Vagina (tissue), 2 donors: ENCODE data around the gene ADAM33.

Experiments
- CTCF ChIP-seq, 3 experiments: fragments of 450-650 bp in 2 of 3; fragments of 200-600 bp in 1 of 3; sonication (generic) in 1 of 3; IDR thresholded peaks; one replicate each; pipeline ENCODE4 v1.5.1; 2017 to 2019; ENCODE audit warnings: antibody characterized with exemption in 3 of 3, mild to moderate bottlenecking in 2 of 3, moderate library complexity in 2 of 3
- POLR2A ChIP-seq, 2 donors: fragments of 450-650 bp; IDR thresholded peaks; one replicate each; pipeline ENCODE4 v1.6.1; 2017; ENCODE audit warnings: antibody characterized with exemption in 2 of 2, mild to moderate bottlenecking in 2 of 2, moderate library complexity in 2 of 2

GRCh38 chr20:3720626-3721025 lies 38.8 kb upstream of the ADAM33 start:
- TF ChIP-seq CTCF (IDR thresholded peaks at IDR 0.05), result no peak
- no peak for TF ChIP-seq POLR2A (IDR thresholded peaks at IDR 0.05)
